ENCODE results near the gene GSTO2. TPM values are rescaled to one million over a fixed set of nuclear protein-coding genes. Genes with fewer than 3 reads are reported as not detected.

GSTO2 gene
- total and polyA plus RNA-seq, 10 of the 15 experiments (the other 5 are each of a cell fraction or from before 2014, with no cell fraction given) = 0.16 to 0.86 (median 0.46) TPM

GRCh38 chr10:104242545-104242944 is 26.4 kb upstream of the GSTO2 start:
- Histone ChIP-seq H3K27me3 (replicated peaks in 1 of 2; ENCODE audit: control insufficient read depth in 2 of 2, insufficient read depth in 2 of 2, low read length in 1 of 2) (no peaks in the 10 kb centered on the region; a peak in 1 of 4 replicates), H3K4me1 (ENCODE audit: control insufficient read depth, insufficient read depth, low read length) (no peaks in the 10 kb centered on the region), H2AFZ (ENCODE audit: control insufficient read depth, low read depth, low read length) (no peak overlapping the region), H3K4me2 (ENCODE audit: control insufficient read depth, insufficient read depth) (no peak overlapping the region), H4K20me1 (ENCODE audit: control insufficient read depth, insufficient read depth) (no peaks in the 10 kb centered on the region), H3K79me2 (ENCODE audit: control insufficient read depth, insufficient read depth, low read length) (no peaks in the 10 kb centered on the region), H3K36me3 (ENCODE audit: control insufficient read depth in 2 of 2, insufficient read depth in 2 of 2, low read length in 1 of 2) (no peaks in the 10 kb centered on the region), H3K9me3 (replicated peaks; ENCODE audit: control insufficient read depth, insufficient read depth, low read length) (peaks cover 6% of the 10 kb centered on the region), H3K4me3 (no peak overlapping the region), H3K27ac (ENCODE audit: control insufficient read depth, insufficient read depth) (no peak overlapping the region), H3K9ac (ENCODE audit: control insufficient read depth, insufficient read depth, low read length) (no peak overlapping the region)
- RAD21 ChIA-PET (ENCODE audit: unreplicated experiment) = no interaction called here
- POLR2A ChIA-PET = interaction anchor here (1.0 kb wide), 1 partner anchor 12 kb away, joined by 3 read pairs; the partner anchor contains the start of gene GSTO1
- in situ Hi-C loops (cut with MboI) = no loop called here
- TF ChIP-seq NFYA (IDR thresholded peaks at IDR 0.05; ENCODE audit: borderline replicate concordance, low read depth, low read length) = no peak
- no peak for TF ChIP-seq HSF1 (IDR thresholded peaks at IDR 0.05; ENCODE audit: low read depth, low read length)
- no peak for TF ChIP-seq ZNF24 (IDR thresholded peaks at IDR 0.05)
- TF ChIP-seq EED (IDR thresholded peaks at IDR 0.05; ENCODE audit: low read depth) = no peak
- no peak for TF ChIP-seq SREBF2 (IDR thresholded peaks at IDR 0.05; ENCODE audit: low read length)
- no peak for TF ChIP-seq NBN (IDR thresholded peaks at IDR 0.05)
- no peak for TF ChIP-seq PBX3 (IDR thresholded peaks at IDR 0.05; ENCODE audit: insufficient replicate concordance, low read depth, low read length)
- TF ChIP-seq ZNF217 (IDR thresholded peaks at IDR 0.05) = no peak
- no peak for TF ChIP-seq NR2F1 (conservative IDR thresholded peaks at IDR 0.05)
- no peak for TF ChIP-seq ATF7 (IDR thresholded peaks at IDR 0.05; ENCODE audit: low read depth)
- no peak for TF ChIP-seq NFIC (IDR thresholded peaks at IDR 0.05; ENCODE audit: low read depth, low read length)
- TF ChIP-seq MXI1 (IDR thresholded peaks at IDR 0.05; ENCODE audit: low read depth, low read length) = no peak
- no peak for TF ChIP-seq SKIL (IDR thresholded peaks at IDR 0.05; ENCODE audit: low read depth, poor library complexity, severe bottlenecking)
- no peak for TF ChIP-seq CBFB (IDR thresholded peaks at IDR 0.05; ENCODE audit: low read depth)
- TF ChIP-seq HCFC1 (IDR thresholded peaks at IDR 0.05; ENCODE audit: low read length) = no peak
- no peak for TF ChIP-seq NRF1 (conservative IDR thresholded peaks at IDR 0.05; ENCODE audit: low read depth, low read length)
- no peak for TF ChIP-seq KDM1A (IDR thresholded peaks at IDR 0.05; ENCODE audit: borderline replicate concordance)
- no peak for TF ChIP-seq ZSCAN29 (IDR thresholded peaks at IDR 0.05)
- CTCF ChIA-PET = interaction anchor here (0.8 kb wide), 1 partner anchor 107 kb away, joined by 3 read pairs; no protein-coding TSS in a partner anchor
- no peak for FAIRE-seq
- SMC1A ChIA-PET (ENCODE audit: uncharacterized antibody, unreplicated experiment) = no interaction called here
- ATAC-seq = no peak
- DNase-seq (ENCODE audit: low read depth, low spot score) = no peak
- intact Hi-C loops (cut with micrococcal nuclease; ENCODE audit: unreplicated experiment) = no loop called here
- no TSS peak for BruUV-seq (replicated peaks)

Data from GM12878 (cell line).